HepG2 (cell line): ENCODE measurements around the gene ATP9A. TPM values are rescaled to one million over a fixed set of nuclear protein-coding genes. Genes with fewer than 3 reads are reported as not detected.
A peak's percentile ranks its signal among the peaks of the same experiment; 100 is the strongest.

Experiments
- ATAC-seq: fragments of 200-7000 bp; cut with Tn5 transposase; 3 replicates; pipeline ENCODE4 v1.9.1; 2020; ENCODE audit warnings: mild to moderate bottlenecking, moderate library complexity
- BruUV-seq: library from RNA; stranded (reverse); fragments of 400-500 nt; replicated peaks from 2 replicates; lab custom pipeline; 2021; lab: Mats Ljungman, UMichigan
- CTCF ChIA-PET: fragments of 300-600 bp; formaldehyde crosslinking; extraction: SDS; loops from one replicate; lab custom pipeline; 2021; ENCODE audit warnings: low total read pairs, inconsistent platforms, low intra/inter-chr PET ratio; lab: Yijun Ruan, JAX
- POLR2A ChIA-PET: fragments of 350-600 bp; sonication (Branson Sonifier 250); formaldehyde crosslinking; loops from one replicate; lab custom pipeline; 2020; ENCODE audit warnings: antibody characterized with exemption, inconsistent platforms; lab: Yijun Ruan, JAX
- DNase-seq: peaks from one replicate; pipeline ENCODE4 v3.0.0-alpha.2; 2015; ENCODE audit warnings: low spot score
- FAIRE-seq: peaks from 3 replicates; lab custom pipeline; 2011; peaks lifted over from hg19 to GRCh38; lab: Jason Lieb, UNC
- H2AFZ ChIP-seq: one replicate; pipeline ENCODE4 v1.6.1; 2011; ENCODE audit warnings: low read length, inconsistent platforms
- H3K27ac ChIP-seq: fragments of 300-600 bp; 3 replicates; pipeline ENCODE4 v1.8.0; 2011; ENCODE audit warnings: mixed run types, mild to moderate bottlenecking, mixed read lengths, low read length, inconsistent platforms; ENCODE audit not compliant: insufficient read depth; ENCODE audit errors: extremely low read length
- H3K27me3 ChIP-seq, 2 experiments: fragments of 200-600 bp in 1 of 2; 2 replicates in 1 of 2; 3 replicates in 1 of 2; pipeline versions ENCODE4 v1.6.0 to v1.8.0; 2011; ENCODE audit warnings: low read length in 2 of 2, mild to moderate bottlenecking in 2 of 2, moderate library complexity in 2 of 2, inconsistent platforms in 1 of 2; ENCODE audit not compliant: insufficient read depth in 2 of 2, control insufficient read depth in 1 of 2
- H3K36me3 ChIP-seq, 2 experiments: fragments of 200-600 bp in 1 of 2; replicated peaks in 1 of 2; 2 replicates in 1 of 2; 3 replicates in 1 of 2; pipeline versions ENCODE4 v1.5.1 to v1.8.0; 2011; ENCODE audit warnings: low read length in 2 of 2, inconsistent platforms in 1 of 2; ENCODE audit not compliant: insufficient read depth in 2 of 2, control insufficient read depth in 1 of 2
- H3K4me1 ChIP-seq: 2 replicates; pipeline ENCODE4 v1.5.1; 2012; ENCODE audit warnings: low read length, inconsistent platforms; ENCODE audit not compliant: insufficient read depth
- H3K4me2 ChIP-seq: 2 replicates; pipeline ENCODE4 v1.6.0; 2011; ENCODE audit warnings: low read depth, low read length, inconsistent platforms
- H3K4me3 ChIP-seq, 3 experiments: fragments of 200-600 bp in 1 of 3; sonication (generic), shearing (Covaris generic) in 1 of 3; replicated peaks in 1 of 3; 2 replicates each; pipeline ENCODE4 v1.5.1; 2011 to 2016; ENCODE audit warnings: low read length in 3 of 3, inconsistent platforms in 2 of 3, low read depth in 2 of 3, mild to moderate bottlenecking in 2 of 3, control low read depth in 1 of 3, mixed read lengths in 1 of 3; ENCODE audit not compliant: insufficient read depth in 1 of 3
- H3K79me2 ChIP-seq: one replicate; pipeline ENCODE4 v1.6.1; 2011; ENCODE audit warnings: low read length, inconsistent platforms; ENCODE audit not compliant: insufficient read depth
- H3K9ac ChIP-seq: 2 replicates; pipeline ENCODE4 v1.6.0; 2011; ENCODE audit warnings: mild to moderate bottlenecking, low read depth, low read length, inconsistent platforms; ENCODE audit not compliant: insufficient read depth
- H3K9me3 ChIP-seq: 2 replicates; pipeline ENCODE4 v1.5.1; 2012; ENCODE audit warnings: mild to moderate bottlenecking, low read length
- H4K20me1 ChIP-seq: 2 replicates; pipeline ENCODE4 v1.6.0; 2011; ENCODE audit warnings: inconsistent platforms, mild to moderate bottlenecking, low read length, moderate library complexity; ENCODE audit not compliant: insufficient read depth
- GFI1 ChIP-seq: sonication (generic); formaldehyde crosslinking; IDR thresholded peaks from 2 replicates; pipeline ENCODE4 v1.5.0; 2020; ENCODE audit warnings: missing genetic modification reagents, mild to moderate bottlenecking, borderline replicate concordance
- HCFC1 ChIP-seq: fragments of 150-350 bp; IDR thresholded peaks from 2 replicates; pipeline ENCODE4 v1.6.1; 2014; ENCODE audit warnings: low read depth, low read length
- ZNF629 ChIP-seq: sonication (generic); formaldehyde crosslinking; conservative IDR thresholded peaks from 2 replicates; pipeline ENCODE4 v1.5.0; 2020; ENCODE audit warnings: missing genetic modification reagents
- ZXDC ChIP-seq: sonication (generic); formaldehyde crosslinking; IDR thresholded peaks from 2 replicates; pipeline ENCODE4 v1.5.0; 2020; ENCODE audit warnings: mild to moderate bottlenecking, missing genetic modification reagents
- WGBS: methylation state at CpG from one replicate; pipeline ENCODE4 v1.1.6; 2017; ENCODE audit warnings: low lambda C conversion rate; 5-methylcytosine and 5-hydroxymethylcytosine counted together
- in situ Hi-C: cut with HindIII; loops from 2 replicates; pipeline ENCODE4 v1.10.0; 2017; ENCODE audit warnings: low pct_unique_long_range_greater_than_20kb; ENCODE audit not compliant: extremely low pct_ligation_motif_present
- intact Hi-C: fragments of 100-400 bp; cut with micrococcal nuclease; formaldehyde crosslinking; loops from one replicate; pipeline ENCODE4 v1.10.0; 2022; ENCODE audit not compliant: unreplicated experiment
- polyA plus RNA-seq, 8 experiments: library from polyadenylated mRNA; depleted of rRNA in 3 of 8; stranded (reverse) in 7 of 8; unstranded in 1 of 8; fragments of >200 nt; fragmentation: Illumina TruSeq in 4 of 8; extraction: Trizol in 4 of 8; gene quantifications; 2 replicates each; pipeline versions ENCODE4 v1.2.1 to v1.2.3, GENCODE V29; 2011 to 2016; ENCODE audit warnings: low read depth in 4 of 8, missing spikeins in 1 of 8, mixed read lengths in 1 of 8; ENCODE audit not compliant: insufficient read depth in 1 of 8
- total RNA-seq, 5 experiments: library from RNA; depleted of rRNA; stranded (reverse); fragments of >200 nt; fragmentation: Illumina TruSeq; extraction: Trizol; gene quantifications; 2 replicates each; pipeline ENCODE4 v1.2.3, GENCODE V29; 2016; ENCODE audit warnings: low read depth in 1 of 5
- TF ChIP-seq, protein P1 (sequence below): sonication (generic); formaldehyde crosslinking; conservative IDR thresholded peaks from 2 replicates; pipeline ENCODE4 v1.4.0; 2020; ENCODE audit warnings: mild to moderate bottlenecking, missing genetic modification reagents, moderate library complexity

Gene ATP9A
- total and polyA plus RNA-seq, 2 of the 13 experiments (the other 11 are each of a cell fraction or from before 2014, with no cell fraction given) = 11.8 to 18.5 TPM

- no peaks in the 10 kb centered on the region for H3K36me3 ChIP-seq
- ChIA-PET CTCF (no interaction called here), POLR2A (interaction anchor here (1.6 kb wide), 1 partner anchor 8 kb away, joined by 5 read pairs; no protein-coding TSS in a partner anchor)
- TF ChIP-seq ZXDC (CRISPR knock-in tag) (0 out of 2 replicates have a peak, but pooled peaks have one; percentile 27), GFI1 (CRISPR knock-in tag) (no peak), ZNF629 (no peak), HCFC1 (no peak)
- TF ChIP-seq, protein P1, sequence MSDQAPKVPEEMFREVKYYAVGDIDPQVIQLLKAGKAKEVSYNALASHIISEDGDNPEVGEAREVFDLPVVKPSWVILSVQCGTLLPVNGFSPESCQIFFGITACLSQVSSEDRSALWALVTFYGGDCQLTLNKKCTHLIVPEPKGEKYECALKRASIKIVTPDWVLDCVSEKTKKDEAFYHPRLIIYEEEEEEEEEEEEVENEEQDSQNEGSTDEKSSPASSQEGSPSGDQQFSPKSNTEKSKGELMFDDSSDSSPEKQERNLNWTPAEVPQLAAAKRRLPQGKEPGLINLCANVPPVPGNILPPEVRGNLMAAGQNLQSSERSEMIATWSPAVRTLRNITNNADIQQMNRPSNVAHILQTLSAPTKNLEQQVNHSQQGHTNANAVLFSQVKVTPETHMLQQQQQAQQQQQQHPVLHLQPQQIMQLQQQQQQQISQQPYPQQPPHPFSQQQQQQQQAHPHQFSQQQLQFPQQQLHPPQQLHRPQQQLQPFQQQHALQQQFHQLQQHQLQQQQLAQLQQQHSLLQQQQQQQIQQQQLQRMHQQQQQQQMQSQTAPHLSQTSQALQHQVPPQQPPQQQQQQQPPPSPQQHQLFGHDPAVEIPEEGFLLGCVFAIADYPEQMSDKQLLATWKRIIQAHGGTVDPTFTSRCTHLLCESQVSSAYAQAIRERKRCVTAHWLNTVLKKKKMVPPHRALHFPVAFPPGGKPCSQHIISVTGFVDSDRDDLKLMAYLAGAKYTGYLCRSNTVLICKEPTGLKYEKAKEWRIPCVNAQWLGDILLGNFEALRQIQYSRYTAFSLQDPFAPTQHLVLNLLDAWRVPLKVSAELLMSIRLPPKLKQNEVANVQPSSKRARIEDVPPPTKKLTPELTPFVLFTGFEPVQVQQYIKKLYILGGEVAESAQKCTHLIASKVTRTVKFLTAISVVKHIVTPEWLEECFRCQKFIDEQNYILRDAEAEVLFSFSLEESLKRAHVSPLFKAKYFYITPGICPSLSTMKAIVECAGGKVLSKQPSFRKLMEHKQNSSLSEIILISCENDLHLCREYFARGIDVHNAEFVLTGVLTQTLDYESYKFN = no peak
- no peak for DNase-seq
- BruUV-seq = no TSS peak
- no peak overlapping the region for H2AFZ ChIP-seq
- H3K4me2 ChIP-seq = no peak overlapping the region
- no peak overlapping the region for H3K4me3 ChIP-seq
- peaks cover 7 to 50% of the 10 kb centered on the region in 2 experiments for H3K27me3 ChIP-seq
- no peak overlapping the region for H3K9ac ChIP-seq
- no peak for FAIRE-seq
- H3K27ac ChIP-seq = no peak overlapping the region
- in situ Hi-C loops (no loop called here), intact Hi-C loops (no loop called here)
- no peaks in the 10 kb centered on the region for H3K4me1 ChIP-seq
- H4K20me1 ChIP-seq = no peaks in the 10 kb centered on the region
- H3K79me2 ChIP-seq = no peaks in the 10 kb centered on the region
- WGBS = 43% methylated on average over 11 of the region's 11 CpGs
- no peaks in the 10 kb centered on the region for H3K9me3 ChIP-seq
- ATAC-seq = no peak
Observed at GRCh38 chr20:51554538-51555165, 213.5 kb downstream of the ATP9A start.
